ENCODE data around the gene ZNF575.

The ZNF575 gene

GRCh38 chr19:43532962-43533545 lies at the start of gene ZNF575:
TSS of gene ZNF575 (plus strand) at chr19:43533188. CDS start at chr19:43534423, 1,235 bp downstream.
- DNase-seq (ENCODE audit: low read depth in 4 of 4, low spot score in 1 of 4), result peak; percentile 58 to 81 (median 70)

GRCh38 chr19:43483281-43483680 lies 49.7 kb upstream of the ZNF575 start:
- no peak for DNase-seq (ENCODE audit: low read depth in 4 of 4, low spot score in 1 of 4)

GRCh38 chr19:43485951-43486350 lies 47.0 kb upstream of the ZNF575 start:
- DNase-seq (ENCODE audit: low read depth in 4 of 4, low spot score in 1 of 4), result no peak

- DNase-seq (ENCODE audit: low read depth in 4 of 4, low spot score in 1 of 4), result no peak
These were observed 46.6 kb upstream of the ZNF575 start for GRCh38 chr19:43486412-43486811.

- DNase-seq (ENCODE audit: low read depth in 4 of 4, low spot score in 1 of 4), result no peak
These were observed 44.8 kb upstream of the ZNF575 start for GRCh38 chr19:43488179-43488578.

GRCh38 chr19:43489310-43489709 lies 43.7 kb upstream of the ZNF575 start:
- no peak for DNase-seq (ENCODE audit: low read depth in 4 of 4, low spot score in 1 of 4)

GRCh38 chr19:43489979-43490599 lies 42.9 kb upstream of the ZNF575 start:
- no peak for DNase-seq (ENCODE audit: low read depth in 4 of 4, low spot score in 1 of 4)

- DNase-seq (ENCODE audit: low read depth in 4 of 4, low spot score in 1 of 4), result no peak
These were observed 42.2 kb upstream of the ZNF575 start for GRCh38 chr19:43490759-43491158.

GRCh38 chr19:43495082-43495481 lies 37.9 kb upstream of the ZNF575 start:
- no peak for DNase-seq (ENCODE audit: low read depth in 4 of 4, low spot score in 1 of 4)

- no peak for DNase-seq (ENCODE audit: low read depth in 4 of 4, low spot score in 1 of 4)
These were observed 36.0 kb upstream of the ZNF575 start for GRCh38 chr19:43496960-43497359.

GRCh38 chr19:43498233-43498842 lies 34.6 kb upstream of the ZNF575 start:
- no peak for DNase-seq (ENCODE audit: low read depth in 4 of 4, low spot score in 1 of 4)

GRCh38 chr19:43499042-43499441 lies 33.9 kb upstream of the ZNF575 start:
- DNase-seq (ENCODE audit: low read depth in 4 of 4, low spot score in 1 of 4), result no peak

- DNase-seq (ENCODE audit: low read depth in 4 of 4, low spot score in 1 of 4), result no peak
These were observed 31.1 kb upstream of the ZNF575 start for GRCh38 chr19:43501661-43502418.

- no peak for DNase-seq (ENCODE audit: low read depth in 4 of 4, low spot score in 1 of 4)
These were observed 30.5 kb upstream of the ZNF575 start for GRCh38 chr19:43502419-43502976.

- peak; percentile 98 to 100 (median 98) for DNase-seq (ENCODE audit: low read depth in 4 of 4, low spot score in 1 of 4)
These were observed 29.2 kb upstream of the ZNF575 start for GRCh38 chr19:43503501-43504425.

- DNase-seq (ENCODE audit: low read depth in 4 of 4, low spot score in 1 of 4), result no peak
These were observed 28.4 kb upstream of the ZNF575 start, which contains the start of gene PHLDB3 for GRCh38 chr19:43504426-43505185. TSS of gene PHLDB3 (minus strand) at chr19:43504746. CDS start at chr19:43504118, 628 bp downstream.

- DNase-seq (ENCODE audit: low read depth in 4 of 4, low spot score in 1 of 4), result no peak
These were observed 27.9 kb upstream of the ZNF575 start for GRCh38 chr19:43505186-43505456.

- DNase-seq (ENCODE audit: low read depth in 4 of 4, low spot score in 1 of 4), result no peak
These were observed 27.0 kb upstream of the ZNF575 start for GRCh38 chr19:43505941-43506340.

GRCh38 chr19:43506629-43507028 lies 26.4 kb upstream of the ZNF575 start:
- DNase-seq (ENCODE audit: low read depth in 4 of 4, low spot score in 1 of 4), result no peak

- DNase-seq (ENCODE audit: low read depth in 4 of 4, low spot score in 1 of 4), result no peak
These were observed 25.1 kb upstream of the ZNF575 start for GRCh38 chr19:43507880-43508279.

Data from stimulated activated CD4-positive, alpha-beta T cell treated with anti-CD3 and anti-CD28 coated beads, Interleukin-1b, Interleukin-23, amount 100 ng/mL, for 24 hours (primary cell).